ENCODE measurements around the gene FBXO34.

Gene FBXO34

GRCh38 chr14:55270832-55271571 is at the start of gene FBXO34:
TSS of gene FBXO34 (plus strand) at chr14:55271421. CDS start at chr14:55350391, 78,970 bp downstream.
- DNase-seq: peak; percentile 100

DNA sequence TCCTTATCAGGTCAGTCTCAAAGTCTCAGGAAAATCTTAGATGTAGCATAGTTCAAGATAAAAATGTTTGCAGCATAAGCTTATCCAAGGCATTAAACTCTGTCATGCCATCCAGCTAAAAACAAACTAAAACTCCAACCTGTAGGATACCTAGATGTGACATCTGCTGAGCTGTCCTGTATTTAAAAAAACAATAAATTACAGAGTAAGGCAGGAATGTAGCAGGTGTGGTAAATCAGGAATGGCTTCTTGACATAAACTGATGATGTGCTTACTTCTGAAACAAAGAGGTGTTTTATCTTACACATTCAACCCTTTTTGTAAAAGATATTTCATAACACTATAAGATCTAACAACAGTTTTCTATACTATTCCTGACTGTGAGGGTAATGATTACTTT is 49.3 kb upstream of the FBXO34 start:
- DNase-seq: no peak

DNA sequence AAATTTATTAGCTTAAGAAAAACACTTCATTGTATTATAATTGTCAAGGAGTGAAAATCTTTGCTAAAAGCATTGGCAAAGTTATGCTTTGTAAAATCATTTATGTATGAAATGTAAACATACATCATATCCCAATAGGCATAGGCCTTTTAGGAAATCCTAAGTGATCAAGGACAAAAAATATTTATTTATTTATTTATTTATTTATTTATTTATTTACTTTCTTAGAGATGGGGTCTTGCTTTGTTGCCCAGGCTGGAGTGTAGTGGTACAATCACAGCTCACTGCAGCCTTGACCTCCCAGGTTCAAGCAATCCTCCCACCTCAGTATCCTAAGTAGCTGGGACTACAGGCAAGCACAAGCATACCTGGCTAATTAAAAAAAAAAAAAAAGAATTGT is 47.9 kb upstream of the FBXO34 start:
- no peak for DNase-seq

GRCh38 chr14:55228261-55228660 is 43.0 kb upstream of the FBXO34 start:
- DNase-seq: no peak

DNA sequence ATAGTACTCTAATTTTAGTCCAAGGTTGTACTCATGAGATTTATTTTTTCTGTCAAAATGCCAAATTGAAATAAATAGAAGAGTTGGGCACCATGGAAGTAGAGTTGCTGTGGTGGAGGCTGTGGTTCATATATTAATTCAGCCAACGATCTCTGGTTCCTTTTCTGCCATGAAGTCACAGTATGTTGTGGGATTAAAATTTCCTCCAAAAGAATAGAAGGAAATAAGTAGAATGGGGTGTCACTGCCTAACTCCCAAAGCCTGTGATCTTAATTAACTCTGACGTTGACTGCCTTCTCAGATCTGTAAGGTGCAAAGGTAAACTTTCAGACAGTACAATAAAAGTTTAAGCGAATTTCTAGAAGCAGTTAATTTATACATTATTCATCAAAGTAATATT is 37.6 kb upstream of the FBXO34 start:
- DNase-seq: no peak

GRCh38 chr14:55238019-55238680 is 33.1 kb upstream of the FBXO34 start:
- no peak for DNase-seq

GRCh38 chr14:55239320-55239719 is 31.9 kb upstream of the FBXO34 start:
- DNase-seq: no peak

GRCh38 chr14:55240526-55241178 is 30.6 kb upstream of the FBXO34 start:
- DNase-seq: no peak

DNA sequence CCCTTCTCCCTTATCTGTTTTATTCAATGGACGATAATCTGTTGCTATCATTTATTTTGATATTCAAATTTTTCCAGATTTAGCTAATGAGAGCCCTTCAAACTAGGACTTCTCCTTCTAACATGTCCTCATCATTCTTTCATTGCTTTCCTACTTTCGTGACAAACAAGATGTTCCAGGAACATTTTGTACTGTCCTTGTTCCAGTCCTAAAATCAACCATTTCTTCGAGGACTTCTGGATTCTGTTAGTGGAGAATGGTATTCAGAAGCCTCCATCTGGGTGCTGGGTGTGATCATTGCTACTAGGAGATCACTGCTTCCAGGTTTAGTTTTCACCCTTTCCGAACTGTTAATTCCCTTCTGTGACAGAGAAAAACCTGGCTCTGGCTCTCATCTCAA is 29.5 kb upstream of the FBXO34 start:
- no peak for DNase-seq

GRCh38 chr14:55243386-55243785 is 27.8 kb upstream of the FBXO34 start:
- DNase-seq: no peak

DNA sequence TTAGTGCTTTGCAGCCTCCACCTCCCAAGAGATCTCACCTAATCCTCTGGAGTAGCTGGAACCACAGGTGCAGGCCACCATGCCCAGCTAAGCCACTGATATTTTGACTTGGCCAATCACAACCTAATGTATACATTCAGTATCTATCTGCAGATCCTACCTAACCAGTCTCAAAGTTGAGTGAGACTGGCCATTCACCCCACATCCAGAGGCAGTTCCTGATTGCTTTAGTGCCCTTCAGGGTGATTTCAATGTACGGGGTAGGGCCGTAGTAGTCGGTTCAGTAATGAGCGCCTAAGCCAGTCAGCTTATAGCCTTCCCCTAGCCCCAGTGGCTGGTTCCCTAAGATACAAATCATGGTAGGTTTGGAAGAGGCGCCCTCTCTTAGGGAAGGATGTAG is 27.4 kb upstream of the FBXO34 start:
- DNase-seq: no peak

DNA sequence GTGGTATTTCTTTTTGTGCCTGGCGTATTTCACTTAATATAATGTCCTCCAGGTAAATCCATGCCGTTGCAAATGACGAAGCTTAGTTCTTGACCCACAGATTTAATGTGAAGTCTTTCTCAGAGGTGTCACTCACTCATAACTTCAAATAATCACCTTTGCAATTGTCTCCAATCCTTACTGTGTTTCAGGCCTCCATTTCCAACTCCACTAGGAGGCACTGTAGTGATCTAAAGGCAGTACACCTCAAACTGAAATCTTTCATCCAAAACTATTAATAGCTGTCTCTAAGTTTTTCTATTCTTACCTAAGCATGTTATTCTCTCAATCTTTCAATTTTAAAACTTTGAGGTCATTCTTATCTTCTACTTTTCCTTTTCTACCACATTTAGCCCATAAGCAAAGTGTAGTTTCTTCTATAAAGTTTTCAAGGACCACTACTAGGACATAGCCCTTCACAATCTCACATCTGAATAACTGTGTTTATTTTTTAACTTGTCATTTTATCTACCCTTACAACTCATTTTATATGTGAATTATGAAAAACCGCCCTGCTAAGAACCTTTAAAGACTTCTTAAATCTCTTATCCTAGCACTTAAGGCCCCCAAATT is 25.5 kb upstream of the FBXO34 start:
- DNase-seq: no peak

- no peak for DNase-seq
Observed at GRCh38 chr14:55248411-55248810, 22.8 kb upstream of the FBXO34 start.

GRCh38 chr14:55249423-55249822 is 21.8 kb upstream of the FBXO34 start:
- no peak for DNase-seq

GRCh38 chr14:55253276-55253675 is 17.9 kb upstream of the FBXO34 start:
- DNase-seq: no peak

DNA sequence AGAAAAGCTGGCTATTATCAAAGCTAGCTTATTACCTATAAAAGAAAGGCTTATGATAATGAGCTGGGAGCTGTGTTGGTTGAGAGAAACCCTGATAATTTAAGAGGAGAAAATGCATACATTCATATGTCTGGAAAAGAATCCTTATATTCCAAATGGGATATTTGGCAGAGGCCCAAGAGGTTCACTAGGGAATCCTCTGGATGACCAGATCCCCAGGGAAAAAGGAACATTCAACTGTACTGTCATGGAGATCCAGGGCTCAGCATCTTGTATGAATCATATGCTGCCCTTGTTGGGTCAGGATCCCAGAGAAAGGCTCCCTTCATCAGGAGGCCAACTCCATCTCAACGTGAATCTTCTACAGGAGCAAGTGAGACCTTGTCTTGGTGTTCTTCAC is 16.6 kb upstream of the FBXO34 start:
- DNase-seq: no peak

GRCh38 chr14:55255979-55256378 is 15.2 kb upstream of the FBXO34 start:
- no peak for DNase-seq

- no peak for DNase-seq
Observed at GRCh38 chr14:55256586-55256985, 14.6 kb upstream of the FBXO34 start.

GRCh38 chr14:55265197-55265596 is 6.0 kb upstream of the FBXO34 start:
- no peak for DNase-seq

GRCh38 chr14:55267820-55268219 is 3.4 kb upstream of the FBXO34 start:
- no peak for DNase-seq

DNA sequence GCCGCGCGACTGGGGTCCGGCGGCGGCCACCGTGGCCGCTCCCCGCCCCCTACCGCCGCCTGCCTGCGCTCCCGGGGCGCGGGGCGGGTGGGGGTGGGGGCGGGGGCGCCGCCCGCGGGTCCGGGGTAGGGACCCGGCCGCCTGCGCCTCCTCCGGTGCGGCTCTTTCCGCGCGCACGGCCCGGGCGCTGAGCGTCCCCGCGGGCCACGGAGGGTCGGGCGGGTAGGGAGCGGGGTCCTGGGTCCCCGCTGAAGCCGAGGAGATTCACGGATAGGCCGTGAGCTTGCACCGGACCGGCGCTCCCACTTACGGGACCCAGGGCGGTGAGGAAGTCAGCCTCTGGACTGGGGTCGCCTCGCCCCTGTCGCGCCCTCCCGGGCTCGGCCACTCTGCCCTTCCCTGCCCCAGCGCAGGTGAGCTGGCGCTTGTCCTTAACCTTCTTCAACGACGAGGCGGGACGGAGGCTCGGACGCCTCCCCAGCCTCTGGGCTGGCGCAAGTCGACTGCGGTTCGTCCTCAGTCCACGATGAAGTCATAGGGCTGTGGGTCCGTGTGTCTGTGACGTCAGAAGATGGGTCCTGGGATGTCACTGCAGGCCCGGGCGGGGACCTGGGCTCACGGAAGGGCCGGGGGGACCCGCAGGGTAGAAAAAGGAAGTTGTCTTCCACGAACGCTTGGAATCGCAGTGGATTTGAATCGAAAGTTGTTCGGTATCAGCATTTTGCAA is 514 bp downstream of the FBXO34 start:
- DNase-seq: peak; percentile 77

GRCh38 chr14:55272387-55272786 is 1.2 kb downstream of the FBXO34 start:
- no peak for DNase-seq

GRCh38 chr14:55272922-55273321 is 1.7 kb downstream of the FBXO34 start:
- DNase-seq: no peak
